Adrenal gland (tissue), 5 donors: ENCODE results near the gene PSMB4.

Experiments
- CTCF ChIP-seq, 6 experiments: fragments of 450-650 bp in 4 of 6; fragments of 200-600 bp in 2 of 6; sonication (generic) in 1 of 6; IDR thresholded peaks; 1 replicate in 5 of 6; 2 replicates in 1 of 6; pipeline versions ENCODE4 v1.5.1 to v1.8.0; 2016 to 2021; ENCODE audit warnings: antibody characterized with exemption in 6 of 6, mild to moderate bottlenecking in 2 of 6, moderate library complexity in 1 of 6
- POLR2A ChIP-seq, 2 donors: fragments of 450-650 bp; IDR thresholded peaks; one replicate each; pipeline ENCODE4 v1.6.1; 2017; ENCODE audit warnings: antibody characterized with exemption in 2 of 2, mild to moderate bottlenecking in 2 of 2, moderate library complexity in 1 of 2
- donor health status: DM: no; HTN: no; CAD: no.

- no peak for TF ChIP-seq CTCF (IDR thresholded peaks at IDR 0.05)
- no peak for TF ChIP-seq POLR2A (IDR thresholded peaks at IDR 0.05)
Measured at GRCh38 chr1:151435174-151435573, 35.8 kb downstream of the PSMB4 start.
